NCI-H1105 (cell line): ENCODE results near the gene THAP10.
"Not testable (repeated sequence)": the region's sequence is repeated elsewhere in the genome, so short reads cannot be mapped to it uniquely, and the experiment has no call there.

ENCODE experiments used
- DNase-seq: peaks from one replicate; lab custom pipeline; 2025; lab: John Stamatoyannopoulos, UW

The THAP10 gene

GRCh38 chr15:70892002-70892911, at the start of gene THAP10, which contains the start of gene LRRC49:
THAP10 (minus strand) TSS chr15:70892433; CDS start chr15:70892272, 161 bp downstream.
LRRC49 (plus strand) TSS chr15:70892826; CDS start chr15:70892895, 69 bp downstream.
- peak; percentile 99 for DNase-seq

GRCh38 chr15:70936326-70936725, 44.1 kb upstream of the THAP10 start:
- peak; percentile 88 for DNase-seq

- DNase-seq = peak; percentile 10
These were observed 43.4 kb upstream of the THAP10 start for GRCh38 chr15:70935631-70936030.

- DNase-seq = no peak
These were observed 41.2 kb upstream of the THAP10 start for GRCh38 chr15:70933411-70933810.

GRCh38 chr15:70932397-70932796, 40.2 kb upstream of the THAP10 start:
- DNase-seq = no peak

- no peak for DNase-seq
These were observed 39.6 kb upstream of the THAP10 start for GRCh38 chr15:70931821-70932220.

- DNase-seq = not testable (repeated sequence)
These were observed 34.7 kb upstream of the THAP10 start for GRCh38 chr15:70926914-70927313.

- no peak for DNase-seq
These were observed 31.3 kb upstream of the THAP10 start for GRCh38 chr15:70923311-70924080.

- no peak for DNase-seq
These were observed 29.9 kb upstream of the THAP10 start for GRCh38 chr15:70922119-70922518.

- no peak for DNase-seq
These were observed 28.9 kb upstream of the THAP10 start for GRCh38 chr15:70920981-70921696.

- DNase-seq = no peak
These were observed 25.7 kb upstream of the THAP10 start for GRCh38 chr15:70917955-70918354.

GRCh38 chr15:70916531-70916930, 24.3 kb upstream of the THAP10 start:
- no peak for DNase-seq

- no peak for DNase-seq
These were observed 20.0 kb upstream of the THAP10 start for GRCh38 chr15:70912187-70912586.

- no peak for DNase-seq
These were observed 18.7 kb upstream of the THAP10 start for GRCh38 chr15:70910958-70911357.

GRCh38 chr15:70907784-70908471, 15.7 kb upstream of the THAP10 start:
- no peak for DNase-seq

GRCh38 chr15:70906842-70907241, 14.6 kb upstream of the THAP10 start:
- DNase-seq = no peak

GRCh38 chr15:70902107-70902506, 9.9 kb upstream of the THAP10 start:
- no peak for DNase-seq

- DNase-seq = peak; percentile 70
These were observed 803 bp upstream of the THAP10 start for GRCh38 chr15:70892912-70893560.

GRCh38 chr15:70882361-70882760, 9.9 kb downstream of the THAP10 start:
- DNase-seq = no peak

GRCh38 chr15:70880781-70881180, 11.5 kb downstream of the THAP10 start:
- DNase-seq = no peak

GRCh38 chr15:70879401-70879800, 12.8 kb downstream of the THAP10 start:
- no peak for DNase-seq
